Testis (tissue), 3 donors: Measurements from ENCODE around the gene DDN. TPM values are rescaled to one million over a fixed set of nuclear protein-coding genes. Genes with fewer than 3 reads are reported as not detected.

ENCODE experiments used
- DNase-seq: peaks from one replicate; pipeline ENCODE4 v3.0.0-alpha.2; 2019
- H3K27ac ChIP-seq, 2 donors: fragments of 200-600 bp; sonication (generic); one replicate each; pipeline ENCODE4 v1.5.1; 2019
- H3K27me3 ChIP-seq: fragments of 200-600 bp; sonication (generic); one replicate; pipeline ENCODE4 v1.5.1; 2019
- H3K36me3 ChIP-seq: fragments of 200-600 bp; sonication (generic); one replicate; pipeline ENCODE4 v1.5.1; 2017; ENCODE audit warnings: low read depth; ENCODE audit errors: missing control alignments
- H3K4me1 ChIP-seq: fragments of 200-600 bp; sonication (generic); one replicate; pipeline ENCODE4 v1.5.1; 2019
- H3K4me3 ChIP-seq, 2 donors: fragments of 200-600 bp; sonication (generic); one replicate each; pipeline ENCODE4 v1.5.1; 2017 to 2019
- H3K9me3 ChIP-seq: fragments of 200-600 bp; sonication (generic); one replicate; pipeline ENCODE4 v1.5.1; 2017
- POLR2A ChIP-seq: fragments of 450-650 bp; IDR thresholded peaks from one replicate; pipeline ENCODE4 v1.6.1; 2017; ENCODE audit warnings: antibody characterized with exemption, mild to moderate bottlenecking, moderate library complexity
- WGBS, 2 donors: methylation state at CpG; one replicate each; pipeline ENCODE4 v1.1.5; 2018; 5-methylcytosine and 5-hydroxymethylcytosine counted together
- intact Hi-C: fragments of 100-400 bp; cut with DNase I; formaldehyde crosslinking; loops from one replicate; pipeline ENCODE4 v1.15.1; 2023; ENCODE audit warnings: low total_unique reads
- polyA plus RNA-seq: library from polyadenylated mRNA; stranded (reverse); fragments of 350-450 nt; fragmentation: Illumina TruSeq; extraction: RNeasy Lipid Tissue Mini Kit (QIAGEN cat#74804); gene quantifications from one replicate; pipeline ENCODE4 v1.2.3, GENCODE V29; 2014; ENCODE audit warnings: low read depth, low replicate concordance; ENCODE audit not compliant: insufficient read depth
- small RNA-seq, 2 donors: library from RNA; depleted of rRNA; stranded (forward); fragments of <200 nt; gene quantifications; one replicate each; pipeline ENCODE3, GENCODE V24; 2016
- total RNA-seq, 2 donors: library from RNA; depleted of rRNA; stranded (reverse); fragments of >200 nt; gene quantifications; one replicate each; pipeline ENCODE4 v1.2.3, GENCODE V29; 2016
- TF ChIP-seq, protein P1 (sequence below), 3 experiments: fragments of 450-650 bp in 2 of 3; fragments of 200-600 bp in 1 of 3; sonication (generic) in 1 of 3; IDR thresholded peaks; one replicate each; pipeline ENCODE4 v1.5.1; 2016 to 2019; ENCODE audit warnings: antibody characterized with exemption in 3 of 3, mild to moderate bottlenecking in 2 of 3, moderate library complexity in 1 of 3

The DDN gene
- total and polyA plus RNA-seq, 3 donors from 2014 or later: 0.31 to 0.96 (median 0.55) TPM

DNA sequence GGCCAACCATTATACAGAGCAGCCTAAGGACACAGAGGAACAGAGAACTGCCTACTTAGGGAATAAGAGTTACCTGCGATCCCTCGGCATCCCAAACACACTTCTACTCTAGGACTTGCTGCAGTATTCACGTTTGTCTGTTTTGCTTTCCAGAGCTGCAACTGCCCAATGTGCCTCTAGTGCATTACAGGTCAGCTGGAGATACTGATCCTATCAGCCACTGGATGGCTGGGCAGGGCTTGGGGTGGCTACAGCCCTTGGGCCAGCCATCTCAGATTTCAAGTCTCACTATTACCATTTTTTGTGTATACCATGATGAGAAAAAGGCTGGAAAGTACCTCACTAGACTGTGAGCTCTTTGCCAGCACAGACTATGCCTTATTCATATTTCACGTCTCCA lies 46.5 kb downstream of the DDN start:
- no peak overlapping the region for H3K27ac ChIP-seq
- intact Hi-C loops: no loop called here
- H3K4me3 ChIP-seq: no peak overlapping the region
- WGBS, 2 donors: 85 to 88% methylated on average over 4 of the region's 4 CpGs
- no peaks in the 10 kb centered on the region for H3K36me3 ChIP-seq
- DNase-seq: no peak
- peaks cover 9% of the 10 kb centered on the region for H3K4me1 ChIP-seq
- no peaks in the 10 kb centered on the region for H3K27me3 ChIP-seq
- no peaks in the 10 kb centered on the region for H3K9me3 ChIP-seq
- no peak for TF ChIP-seq POLR2A
- TF ChIP-seq, protein P1, sequence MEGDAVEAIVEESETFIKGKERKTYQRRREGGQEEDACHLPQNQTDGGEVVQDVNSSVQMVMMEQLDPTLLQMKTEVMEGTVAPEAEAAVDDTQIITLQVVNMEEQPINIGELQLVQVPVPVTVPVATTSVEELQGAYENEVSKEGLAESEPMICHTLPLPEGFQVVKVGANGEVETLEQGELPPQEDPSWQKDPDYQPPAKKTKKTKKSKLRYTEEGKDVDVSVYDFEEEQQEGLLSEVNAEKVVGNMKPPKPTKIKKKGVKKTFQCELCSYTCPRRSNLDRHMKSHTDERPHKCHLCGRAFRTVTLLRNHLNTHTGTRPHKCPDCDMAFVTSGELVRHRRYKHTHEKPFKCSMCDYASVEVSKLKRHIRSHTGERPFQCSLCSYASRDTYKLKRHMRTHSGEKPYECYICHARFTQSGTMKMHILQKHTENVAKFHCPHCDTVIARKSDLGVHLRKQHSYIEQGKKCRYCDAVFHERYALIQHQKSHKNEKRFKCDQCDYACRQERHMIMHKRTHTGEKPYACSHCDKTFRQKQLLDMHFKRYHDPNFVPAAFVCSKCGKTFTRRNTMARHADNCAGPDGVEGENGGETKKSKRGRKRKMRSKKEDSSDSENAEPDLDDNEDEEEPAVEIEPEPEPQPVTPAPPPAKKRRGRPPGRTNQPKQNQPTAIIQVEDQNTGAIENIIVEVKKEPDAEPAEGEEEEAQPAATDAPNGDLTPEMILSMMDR (IDR thresholded peaks at IDR 0.05): no peak

DNA sequence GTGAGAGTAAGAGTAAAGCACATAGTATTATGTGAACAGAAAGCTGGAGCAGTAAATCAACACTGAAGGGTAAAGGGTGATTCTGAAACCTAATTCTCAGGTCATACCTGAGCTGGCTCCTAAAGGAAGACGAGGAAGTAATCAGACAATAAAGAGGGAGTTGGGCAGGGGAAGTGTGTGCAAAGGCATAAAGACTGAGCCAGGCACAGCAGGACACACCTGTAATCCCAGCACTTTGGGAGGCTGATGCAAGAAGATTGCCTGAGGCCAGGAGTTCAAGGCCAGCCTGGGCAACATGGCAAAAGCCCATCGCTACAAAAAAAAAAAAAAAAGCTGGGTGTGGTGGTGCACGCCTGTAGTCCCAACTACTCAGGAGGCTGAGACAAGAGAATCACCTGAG lies 51.4 kb downstream of the DDN start:
- H3K36me3 ChIP-seq: no peaks in the 10 kb centered on the region
- no peak for DNase-seq
- no peak for TF ChIP-seq POLR2A
- TF ChIP-seq, protein P1 (IDR thresholded peaks at IDR 0.05): no peak
- H3K9me3 ChIP-seq: no peaks in the 10 kb centered on the region
- H3K4me3 ChIP-seq: no peak overlapping the region
- intact Hi-C loops: no loop called here
- no peaks in the 10 kb centered on the region for H3K27me3 ChIP-seq
- peaks cover 9% of the 10 kb centered on the region for H3K4me1 ChIP-seq
- 88 to 89% methylated on average over 3 of the region's 3 CpGs for WGBS, 2 donors
- no peak overlapping the region for H3K27ac ChIP-seq

DNA sequence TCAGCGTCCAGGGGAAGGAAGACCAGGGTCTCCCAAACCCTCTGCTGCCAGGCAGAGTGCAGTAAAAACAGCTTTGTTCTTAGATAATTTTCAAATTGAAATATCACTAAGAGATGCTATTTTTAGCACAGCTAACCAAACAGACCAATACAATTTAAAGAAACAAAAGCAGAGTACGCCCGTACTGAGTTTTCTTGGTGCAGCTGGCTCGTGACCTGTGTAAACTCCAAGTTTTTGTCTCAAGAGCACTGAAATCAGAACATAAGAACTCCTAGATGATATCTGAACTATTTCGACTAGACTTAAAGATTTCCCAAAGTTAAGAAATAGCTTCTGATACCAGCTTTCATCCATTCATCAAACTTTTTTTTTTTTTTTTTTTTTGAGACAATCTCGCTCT lies 52.2 kb downstream of the DDN start:
- TF ChIP-seq, protein P1 (IDR thresholded peaks at IDR 0.05): no peak
- TF ChIP-seq POLR2A: no peak
- Histone ChIP-seq H3K27ac (no peak overlapping the region), H3K4me1 (peaks cover 9% of the 10 kb centered on the region), H3K36me3 (no peaks in the 10 kb centered on the region), H3K9me3 (no peaks in the 10 kb centered on the region), H3K27me3 (no peaks in the 10 kb centered on the region), H3K4me3 (no peak overlapping the region)
- WGBS, 2 donors: 53 to 61% methylated on average over 6 of the region's 6 CpGs
- intact Hi-C loops: no loop called here
- DNase-seq: no peak

DNA sequence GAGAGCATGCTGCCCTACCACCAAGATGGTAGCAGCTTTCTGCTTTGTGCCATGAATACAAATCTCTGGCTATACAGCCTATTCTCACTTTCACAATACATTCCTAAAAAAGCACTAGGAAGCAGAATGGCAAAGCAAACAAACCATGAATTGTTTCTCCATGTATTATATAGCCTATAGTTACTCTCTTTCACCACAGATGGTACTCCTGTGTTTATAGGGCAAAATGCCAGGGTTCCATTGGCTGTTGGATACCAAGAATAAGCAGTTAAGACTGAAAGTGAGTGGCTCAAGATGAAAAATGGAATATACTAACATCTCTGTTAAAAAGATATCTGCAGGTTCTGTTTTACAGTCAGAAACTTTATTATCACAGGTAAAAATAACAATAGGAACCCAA lies 53.0 kb downstream of the DDN start:
- no peaks in the 10 kb centered on the region for H3K27me3 ChIP-seq
- H3K36me3 ChIP-seq: no peaks in the 10 kb centered on the region
- no peaks in the 10 kb centered on the region for H3K9me3 ChIP-seq
- DNase-seq: no peak
- peaks cover 9% of the 10 kb centered on the region for H3K4me1 ChIP-seq
- H3K4me3 ChIP-seq: no peak overlapping the region
- TF ChIP-seq, protein P1 (IDR thresholded peaks at IDR 0.05): no peak
- TF ChIP-seq POLR2A: no peak
- intact Hi-C loops: no loop called here
- no peak overlapping the region for H3K27ac ChIP-seq

Small RNA genes within 50 kb of the gene (small RNA-seq; reads per million reads assigned to genes)
- gene RNU6-940P: 0 reads per million in 2 donors

Other genes with a start within 250 kb of the DDN start
- 10 to 100 TPM; 24.5 to 26.3 TPM for gene ADCY6, start 210.3 kb downstream of the DDN start, total RNA-seq
- gene ADCY6, start 210.3 kb downstream of the DDN start, polyA plus RNA-seq: 16.5 TPM
- gene CACNB3, start 180.9 kb downstream of the DDN start, total RNA-seq: 10 to 100 TPM; 17.2 to 19.3 TPM
- gene CACNB3, start 180.9 kb downstream of the DDN start, polyA plus RNA-seq: 20.1 TPM
- 10 to 100 TPM; 85.0 to 96.1 TPM for gene DDX23, start 147.2 kb downstream of the DDN start, total RNA-seq
- 69.4 TPM for gene DDX23, start 147.2 kb downstream of the DDN start, polyA plus RNA-seq
- 1 to 10 TPM in 1 of 2 donors, under 1 TPM in 1; 0.81 to 1.1 TPM for gene RND1, start 133.5 kb downstream of the DDN start, total RNA-seq
- gene RND1, start 133.5 kb downstream of the DDN start, polyA plus RNA-seq: 1.2 TPM
- gene FKBP11, start 73.9 kb downstream of the DDN start, total RNA-seq: 10 to 100 TPM; 13.4 to 22.4 TPM
- 16.4 TPM for gene FKBP11, start 73.9 kb downstream of the DDN start, polyA plus RNA-seq
- gene ARF3, start 41.9 kb downstream of the DDN start, total RNA-seq: 10 to 100 TPM; 78.3 to 92.9 TPM
- 134 TPM for gene ARF3, start 41.9 kb downstream of the DDN start, polyA plus RNA-seq
- gene WNT10B, start 27.6 kb downstream of the DDN start, total RNA-seq: 1 to 10 TPM; 1.1 to 3.1 TPM
- 1.8 TPM for gene WNT10B, start 27.6 kb downstream of the DDN start, polyA plus RNA-seq
- 1 to 10 TPM; 1.2 to 1.4 TPM for gene WNT1, start 21.1 kb downstream of the DDN start, total RNA-seq
- gene WNT1, start 21.1 kb downstream of the DDN start, polyA plus RNA-seq: 0.62 TPM
- 10 to 100 TPM; 52.7 to 59.6 TPM for gene PRKAG1, start 19.4 kb upstream of the DDN start, total RNA-seq
- gene PRKAG1, start 19.4 kb upstream of the DDN start, polyA plus RNA-seq: 80.7 TPM
- 100 to 1,000 TPM; 148 to 169 TPM for gene KMT2D, start 61.4 kb upstream of the DDN start, total RNA-seq
- gene KMT2D, start 61.4 kb upstream of the DDN start, polyA plus RNA-seq: 67.1 TPM
- gene RHEBL1, start 70.6 kb upstream of the DDN start, total RNA-seq: 1 to 10 TPM; 1.7 to 5.9 TPM
- 1.5 TPM for gene RHEBL1, start 70.6 kb upstream of the DDN start, polyA plus RNA-seq
- gene DHH, start 95.4 kb upstream of the DDN start, total RNA-seq: 100 to 1,000 TPM in 1 of 2 donors, 10 to 100 TPM in 1; 97.6 to 148 TPM
- 40.0 TPM for gene DHH, start 95.4 kb upstream of the DDN start, polyA plus RNA-seq
- gene LMBR1L, start 111.5 kb upstream of the DDN start, total RNA-seq: 100 to 1,000 TPM; 223 to 265 TPM
- gene LMBR1L, start 111.5 kb upstream of the DDN start, polyA plus RNA-seq: 178 TPM
- gene TUBA1B, start 132.0 kb upstream of the DDN start, total RNA-seq: 1,000 to 10,000 TPM in 1 of 2 donors, 100 to 1,000 TPM in 1; 642 to 1,178 TPM
- 894 TPM for gene TUBA1B, start 132.0 kb upstream of the DDN start, polyA plus RNA-seq
- 100 to 1,000 TPM; 156 to 269 TPM for gene TUBA1A, start 189.7 kb upstream of the DDN start, total RNA-seq
- gene TUBA1A, start 189.7 kb upstream of the DDN start, polyA plus RNA-seq: 282 TPM